Measurements from ENCODE around the gene TMEM200A.

TMEM200A gene

DNA sequence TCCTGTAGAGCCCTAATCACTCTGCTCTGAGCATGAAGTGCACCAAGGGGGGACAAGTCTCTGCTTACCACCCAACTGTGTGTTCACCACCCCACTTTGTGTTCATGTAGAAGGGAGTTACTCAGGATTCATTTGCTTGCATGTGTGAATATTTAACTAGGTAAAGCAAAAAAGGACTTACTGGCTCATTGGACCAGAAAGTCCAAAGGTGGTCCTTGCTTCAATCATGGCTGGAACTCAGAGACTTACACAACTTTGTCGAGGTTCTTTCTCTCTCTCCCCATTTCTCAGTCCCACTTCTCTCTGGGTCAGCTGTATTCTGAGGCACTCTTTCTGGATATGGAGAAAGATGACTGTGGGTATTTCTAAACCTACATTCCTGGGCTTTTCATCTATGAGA lies 4.0 kb downstream of the TMEM200A start:
- H3K23ac ChIP-seq (ENCODE audit: low read length): no peak overlapping the region
- H2AFZ ChIP-seq (ENCODE audit: insufficient read depth, low read length, poor library complexity): no peak overlapping the region
- no peak overlapping the region for H4K12ac ChIP-seq (ENCODE audit: low read depth, low read length)
- H3K9me3 ChIP-seq (ENCODE audit: insufficient read depth, low read depth, low read length): no peaks in the 10 kb centered on the region
- no peaks in the 10 kb centered on the region for H3K79me2 ChIP-seq (ENCODE audit: control insufficient read depth, insufficient read depth, low read length, poor library complexity)
- no CpG with 5 or more reads among the region's 1 CpG for WGBS (ENCODE audit: extremely low coverage, insufficient coverage, insufficient read length)
- H2BK5ac ChIP-seq (ENCODE audit: low read depth, low read length, poor library complexity): no peak overlapping the region
- H3K36me3 ChIP-seq (ENCODE audit: control insufficient read depth in 1 of 2, insufficient read depth in 2 of 2, low read length in 2 of 2): no peaks in the 10 kb centered on the region
- no peak for DNase-seq
- H3K9ac ChIP-seq (ENCODE audit: low read length): no peak overlapping the region
- H3K4me2 ChIP-seq (ENCODE audit: low read length): no peak overlapping the region
- no peak overlapping the region for H2BK120ac ChIP-seq (ENCODE audit: insufficient read depth, low read length, poor library complexity)
- H3K4ac ChIP-seq (ENCODE audit: low read depth, low read length): no peak overlapping the region
- H2BK12ac ChIP-seq (ENCODE audit: low read length): no peak overlapping the region
- H3K14ac ChIP-seq (ENCODE audit: low read length): no peak overlapping the region
- no peak overlapping the region for H3K4me3 ChIP-seq (ENCODE audit: low read depth, low read length)
- no peak overlapping the region for H2AK5ac ChIP-seq (ENCODE audit: low read length)
- H3K79me1 ChIP-seq (ENCODE audit: low read length): no peaks in the 10 kb centered on the region
- peaks cover 0 to 5% of the 10 kb centered on the region in 2 experiments for H3K4me1 ChIP-seq (ENCODE audit: control insufficient read depth in 1 of 2, insufficient read depth in 2 of 2, low read length in 2 of 2)
- H4K8ac ChIP-seq (ENCODE audit: low read depth, low read length): no peak overlapping the region
- H4K91ac ChIP-seq (ENCODE audit: low read depth, low read length): no peak overlapping the region
- no peak overlapping the region for H3K27ac ChIP-seq (ENCODE audit: low read depth, low read length)
- H3K18ac ChIP-seq (ENCODE audit: low read length): no peak overlapping the region
- H3K27me3 ChIP-seq (ENCODE audit: insufficient read depth, low read length): peaks cover 5% of the 10 kb centered on the region

DNA sequence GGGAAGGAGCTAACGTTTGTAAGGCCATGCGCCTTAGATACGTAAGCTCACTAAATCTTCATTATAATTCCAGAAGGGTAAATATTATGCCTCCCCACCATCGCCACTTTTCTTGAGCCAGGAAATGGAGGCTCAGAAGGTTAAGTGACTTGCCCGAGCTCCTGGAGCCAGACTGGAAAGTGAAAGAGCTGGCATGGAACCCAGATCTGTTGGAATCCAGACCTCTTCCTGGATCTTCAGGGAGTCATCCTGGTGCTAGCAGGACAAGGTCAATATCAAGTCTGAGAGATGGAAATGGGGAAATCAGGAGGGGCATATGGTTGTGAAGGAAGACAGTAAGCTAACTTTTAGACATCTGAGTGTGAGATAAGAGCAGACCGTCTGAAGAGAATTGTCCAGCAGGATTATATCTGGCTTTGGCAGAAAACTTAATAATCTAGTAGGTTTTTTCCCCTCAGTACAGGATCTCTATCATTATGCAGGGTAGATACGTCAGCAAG lies 6.2 kb downstream of the TMEM200A start:
- H3K4me1 ChIP-seq (ENCODE audit: control insufficient read depth in 1 of 2, insufficient read depth in 2 of 2, low read length in 2 of 2): no peaks in the 10 kb centered on the region
- H3K4me3 ChIP-seq (ENCODE audit: low read depth, low read length): no peak overlapping the region
- H3K18ac ChIP-seq (ENCODE audit: low read length): no peak overlapping the region
- no peak overlapping the region for H2BK12ac ChIP-seq (ENCODE audit: low read length)
- no peak overlapping the region for H2BK5ac ChIP-seq (ENCODE audit: low read depth, low read length, poor library complexity)
- no peak overlapping the region for H2AFZ ChIP-seq (ENCODE audit: insufficient read depth, low read length, poor library complexity)
- H4K91ac ChIP-seq (ENCODE audit: low read depth, low read length): no peak overlapping the region
- H3K79me1 ChIP-seq (ENCODE audit: low read length): no peaks in the 10 kb centered on the region
- no peak overlapping the region for H4K12ac ChIP-seq (ENCODE audit: low read depth, low read length)
- H2BK120ac ChIP-seq (ENCODE audit: insufficient read depth, low read length, poor library complexity): no peak overlapping the region
- H3K79me2 ChIP-seq (ENCODE audit: control insufficient read depth, insufficient read depth, low read length, poor library complexity): no peaks in the 10 kb centered on the region
- H3K27ac ChIP-seq (ENCODE audit: low read depth, low read length): no peak overlapping the region
- no CpG with 5 or more reads among the region's 7 CpGs for WGBS (ENCODE audit: extremely low coverage, insufficient coverage, insufficient read length)
- H3K9me3 ChIP-seq (ENCODE audit: insufficient read depth, low read depth, low read length): no peaks in the 10 kb centered on the region
- no peak overlapping the region for H2AK5ac ChIP-seq (ENCODE audit: low read length)
- no peak overlapping the region for H4K8ac ChIP-seq (ENCODE audit: low read depth, low read length)
- H3K23ac ChIP-seq (ENCODE audit: low read length): no peak overlapping the region
- no peak overlapping the region for H3K4ac ChIP-seq (ENCODE audit: low read depth, low read length)
- no peaks in the 10 kb centered on the region for H3K27me3 ChIP-seq (ENCODE audit: insufficient read depth, low read length)
- H3K14ac ChIP-seq (ENCODE audit: low read length): no peak overlapping the region
- DNase-seq: no peak
- no peak overlapping the region for H3K9ac ChIP-seq (ENCODE audit: low read length)
- no peaks in the 10 kb centered on the region for H3K36me3 ChIP-seq (ENCODE audit: control insufficient read depth in 1 of 2, insufficient read depth in 2 of 2, low read length in 2 of 2)
- no peak overlapping the region for H3K4me2 ChIP-seq (ENCODE audit: low read length)

DNA sequence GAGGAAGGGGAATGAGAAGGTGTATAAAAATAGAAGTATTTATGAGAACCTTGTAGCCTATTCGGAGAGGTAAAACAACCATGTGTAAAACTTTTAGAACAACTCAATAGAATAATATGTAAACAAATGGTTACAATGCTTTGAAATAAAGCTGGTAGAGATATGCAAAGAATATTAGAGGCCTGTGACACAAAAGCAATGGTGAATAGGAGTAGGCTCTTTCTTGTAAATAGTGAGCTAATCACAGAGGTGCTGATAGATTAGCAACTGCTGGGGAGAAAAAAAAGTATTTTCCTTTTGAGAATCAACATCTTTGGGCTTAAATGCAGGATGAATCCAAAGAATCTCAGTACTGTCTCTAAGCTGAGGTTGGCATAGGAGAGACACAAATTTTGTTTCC lies 7.0 kb downstream of the TMEM200A start:
- no peak overlapping the region for H2BK12ac ChIP-seq (ENCODE audit: low read length)
- no peak overlapping the region for H4K91ac ChIP-seq (ENCODE audit: low read depth, low read length)
- H3K23ac ChIP-seq (ENCODE audit: low read length): no peak overlapping the region
- H4K8ac ChIP-seq (ENCODE audit: low read depth, low read length): no peak overlapping the region
- H3K4me2 ChIP-seq (ENCODE audit: low read length): no peak overlapping the region
- H3K27ac ChIP-seq (ENCODE audit: low read depth, low read length): no peak overlapping the region
- H2BK120ac ChIP-seq (ENCODE audit: insufficient read depth, low read length, poor library complexity): no peak overlapping the region
- H3K79me1 ChIP-seq (ENCODE audit: low read length): no peaks in the 10 kb centered on the region
- no peaks in the 10 kb centered on the region for H3K79me2 ChIP-seq (ENCODE audit: control insufficient read depth, insufficient read depth, low read length, poor library complexity)
- DNase-seq: no peak
- no CpG with 5 or more reads among the region's 1 CpG for WGBS (ENCODE audit: extremely low coverage, insufficient coverage, insufficient read length)
- no peak overlapping the region for H2AK5ac ChIP-seq (ENCODE audit: low read length)
- H4K12ac ChIP-seq (ENCODE audit: low read depth, low read length): no peak overlapping the region
- no peaks in the 10 kb centered on the region for H3K4me1 ChIP-seq (ENCODE audit: control insufficient read depth in 1 of 2, insufficient read depth in 2 of 2, low read length in 2 of 2)
- no peaks in the 10 kb centered on the region for H3K9me3 ChIP-seq (ENCODE audit: insufficient read depth, low read depth, low read length)
- no peak overlapping the region for H3K18ac ChIP-seq (ENCODE audit: low read length)
- no peak overlapping the region for H3K14ac ChIP-seq (ENCODE audit: low read length)
- H3K4ac ChIP-seq (ENCODE audit: low read depth, low read length): no peak overlapping the region
- no peak overlapping the region for H3K9ac ChIP-seq (ENCODE audit: low read length)
- no peak overlapping the region for H3K4me3 ChIP-seq (ENCODE audit: low read depth, low read length)
- no peaks in the 10 kb centered on the region for H3K36me3 ChIP-seq (ENCODE audit: control insufficient read depth in 1 of 2, insufficient read depth in 2 of 2, low read length in 2 of 2)
- H2AFZ ChIP-seq (ENCODE audit: insufficient read depth, low read length, poor library complexity): no peak overlapping the region
- H3K27me3 ChIP-seq (ENCODE audit: insufficient read depth, low read length): no peaks in the 10 kb centered on the region
- no peak overlapping the region for H2BK5ac ChIP-seq (ENCODE audit: low read depth, low read length, poor library complexity)

DNA sequence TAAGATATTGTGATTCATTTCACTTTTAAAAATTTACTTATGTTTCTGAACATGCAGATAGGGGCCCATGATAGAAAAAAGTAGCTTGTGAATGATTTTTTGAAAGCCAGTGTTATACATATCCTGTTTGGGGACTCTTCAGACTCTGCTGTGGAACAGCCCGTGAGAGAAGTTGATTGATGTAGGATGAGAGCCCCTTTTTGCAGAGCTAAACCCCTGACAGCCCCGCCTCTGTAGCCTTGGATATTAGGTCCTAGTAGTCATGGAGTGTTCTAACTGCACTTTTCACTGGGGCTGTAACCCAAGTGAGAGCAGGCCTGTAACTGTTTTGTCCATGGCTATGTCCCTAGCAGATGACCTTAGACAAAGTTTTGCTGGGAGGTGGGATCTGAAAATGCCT lies 8.2 kb downstream of the TMEM200A start:
- Histone ChIP-seq H3K4me2 (ENCODE audit: low read length) (no peak overlapping the region), H2AFZ (ENCODE audit: insufficient read depth, low read length, poor library complexity) (no peak overlapping the region), H2BK5ac (ENCODE audit: low read depth, low read length, poor library complexity) (no peak overlapping the region), H3K4ac (ENCODE audit: low read depth, low read length) (no peak overlapping the region), H3K9me3 (ENCODE audit: insufficient read depth, low read depth, low read length) (no peaks in the 10 kb centered on the region), H4K8ac (ENCODE audit: low read depth, low read length) (no peak overlapping the region), H3K36me3 (ENCODE audit: control insufficient read depth in 1 of 2, insufficient read depth in 2 of 2, low read length in 2 of 2) (no peaks in the 10 kb centered on the region), H3K9ac (ENCODE audit: low read length) (no peak overlapping the region), H3K79me2 (ENCODE audit: control insufficient read depth, insufficient read depth, low read length, poor library complexity) (no peaks in the 10 kb centered on the region), H3K27ac (ENCODE audit: low read depth, low read length) (no peak overlapping the region), H3K23ac (ENCODE audit: low read length) (no peak overlapping the region), H3K4me3 (ENCODE audit: low read depth, low read length) (no peak overlapping the region), H3K27me3 (ENCODE audit: insufficient read depth, low read length) (no peaks in the 10 kb centered on the region), H3K4me1 (ENCODE audit: control insufficient read depth in 1 of 2, insufficient read depth in 2 of 2, low read length in 2 of 2) (no peaks in the 10 kb centered on the region), H2BK12ac (ENCODE audit: low read length) (no peak overlapping the region), H3K14ac (ENCODE audit: low read length) (no peak overlapping the region), H3K79me1 (ENCODE audit: low read length) (no peaks in the 10 kb centered on the region), H4K12ac (ENCODE audit: low read depth, low read length) (no peak overlapping the region), H3K18ac (ENCODE audit: low read length) (no peak overlapping the region), H2BK120ac (ENCODE audit: insufficient read depth, low read length, poor library complexity) (no peak overlapping the region), H4K91ac (ENCODE audit: low read depth, low read length) (no peak overlapping the region), H2AK5ac (ENCODE audit: low read length) (no peak overlapping the region)
- no peak for DNase-seq
- no CpG with 5 or more reads among the region's 2 CpGs for WGBS (ENCODE audit: extremely low coverage, insufficient coverage, insufficient read length)
